Stimulated activated CD8-positive, alpha-beta memory T cell treated with anti-CD3 and anti-CD28 coated beads, Interleukin-4, amount 100 ng/mL, for 1 hour (primary cell): ENCODE data around the gene CCNY.
"Not testable (repeated sequence)": the region's sequence is repeated elsewhere in the genome, so short reads cannot be mapped to it uniquely, and the experiment has no call there.

Experiments
- DNase-seq, 2 donors: peaks; one replicate each; pipeline ENCODE4 v3.0.0-alpha.2; 2020; ENCODE audit warnings: low read depth in 2 of 2, low spot score in 1 of 2

The CCNY gene

GRCh38 chr10:35336084-35336831 lies at the start of gene CCNY:
Gene CCNY, plus strand, starts transcription at chr10:35336509. Its CDS starts 545 bp downstream, at chr10:35337054.
- DNase-seq: peak; percentile 54 to 67

- DNase-seq: no peak
Measured at GRCh38 chr10:35289198-35289597, 47.1 kb upstream of the CCNY start.

- DNase-seq: no peak
Measured at GRCh38 chr10:35294506-35294905, 41.8 kb upstream of the CCNY start.

- DNase-seq: no peak
Measured at GRCh38 chr10:35299016-35299415, 37.3 kb upstream of the CCNY start.

- no peak for DNase-seq
Measured at GRCh38 chr10:35300063-35300699, 36.1 kb upstream of the CCNY start.

GRCh38 chr10:35304649-35305048 lies 31.7 kb upstream of the CCNY start:
- no peak for DNase-seq

GRCh38 chr10:35306852-35307251 lies 29.5 kb upstream of the CCNY start:
- no peak for DNase-seq

GRCh38 chr10:35307297-35307696 lies 29.0 kb upstream of the CCNY start:
- DNase-seq: no peak

- no peak for DNase-seq
Measured at GRCh38 chr10:35308809-35309208, 27.5 kb upstream of the CCNY start.

- not testable (repeated sequence) for DNase-seq
Measured at GRCh38 chr10:35314142-35314541, 22.2 kb upstream of the CCNY start.

GRCh38 chr10:35315235-35315634 lies 21.1 kb upstream of the CCNY start:
- DNase-seq: not testable (repeated sequence)

- DNase-seq: no peak
Measured at GRCh38 chr10:35316218-35316967, 19.9 kb upstream of the CCNY start.

- no peak for DNase-seq
Measured at GRCh38 chr10:35318551-35318950, 17.8 kb upstream of the CCNY start.

- no peak for DNase-seq
Measured at GRCh38 chr10:35320341-35320740, 16.0 kb upstream of the CCNY start.

- DNase-seq: no peak
Measured at GRCh38 chr10:35322636-35323035, 13.7 kb upstream of the CCNY start.

- no peak for DNase-seq
Measured at GRCh38 chr10:35324196-35324595, 12.1 kb upstream of the CCNY start.

- DNase-seq: no peak
Measured at GRCh38 chr10:35326466-35327235, 9.7 kb upstream of the CCNY start.

- DNase-seq: no peak
Measured at GRCh38 chr10:35327790-35328403, 8.4 kb upstream of the CCNY start.

GRCh38 chr10:35328404-35329037 lies 7.8 kb upstream of the CCNY start:
- DNase-seq: no peak

- DNase-seq: no peak
Measured at GRCh38 chr10:35329520-35329919, 6.8 kb upstream of the CCNY start.
